ENCODE data around the gene IVL. TPM values are rescaled to one million over a fixed set of nuclear protein-coding genes. Genes with fewer than 3 reads are reported as not detected.

The IVL gene
- polyA plus RNA-seq, 1 donor from 2014 or later = not detected

- Mint-ChIP-seq H3K4me3 (no peak overlapping the region), H3K27me3 (peaks cover 1% of the 10 kb centered on the region), H3K9me3 (peaks cover 0 to 2% (median 0%) of the 10 kb centered on the region in 3 donors), H3K36me3 (peaks cover 2% of the 10 kb centered on the region), H3K27ac (no peak overlapping the region), H3K4me1 (no peaks in the 10 kb centered on the region)
Measured at GRCh38 chr1:152953761-152954160, 45.4 kb downstream of the IVL start.

- peaks cover 2% of the 10 kb centered on the region for H3K36me3 Mint-ChIP-seq
- H3K27ac Mint-ChIP-seq = no peak overlapping the region
- no peak overlapping the region for H3K4me3 Mint-ChIP-seq
- H3K4me1 Mint-ChIP-seq = no peaks in the 10 kb centered on the region
- peaks cover 1% of the 10 kb centered on the region for H3K27me3 Mint-ChIP-seq
- H3K9me3 Mint-ChIP-seq = peaks cover 0 to 3% (median 0%) of the 10 kb centered on the region in 3 donors
Measured at GRCh38 chr1:152954436-152954835, 46.1 kb downstream of the IVL start.

DNA sequence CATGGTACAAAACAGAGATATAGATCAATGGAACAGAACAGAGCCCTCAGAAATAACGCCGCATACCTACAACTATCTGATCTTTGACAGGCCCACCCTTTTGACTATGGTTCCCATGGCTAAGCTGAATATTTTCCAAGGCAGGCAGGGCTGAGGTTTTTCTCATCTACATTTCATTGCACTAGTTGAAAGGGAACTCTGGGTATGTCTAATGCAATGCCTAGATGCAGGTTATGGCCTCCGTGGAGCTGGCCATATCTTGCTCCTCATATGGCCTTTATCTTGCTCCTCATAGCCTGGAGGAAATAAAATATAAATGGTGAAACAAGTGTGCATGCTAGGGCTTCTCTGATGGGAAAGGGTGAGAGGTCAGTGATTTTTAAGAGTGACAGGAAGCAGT is 49.2 kb downstream of the IVL start:
- Mint-ChIP-seq H3K4me1 (peaks cover 0 to 5% (median 0%) of the 10 kb centered on the region in 3 donors), H3K9me3 (peaks cover 0 to 1% (median 0%) of the 10 kb centered on the region in 3 donors), H3K4me3 (no peak overlapping the region), H3K27ac (no peak overlapping the region), H3K36me3 (peaks cover 2% of the 10 kb centered on the region), H3K27me3 (peaks cover 18% of the 10 kb centered on the region)

DNA sequence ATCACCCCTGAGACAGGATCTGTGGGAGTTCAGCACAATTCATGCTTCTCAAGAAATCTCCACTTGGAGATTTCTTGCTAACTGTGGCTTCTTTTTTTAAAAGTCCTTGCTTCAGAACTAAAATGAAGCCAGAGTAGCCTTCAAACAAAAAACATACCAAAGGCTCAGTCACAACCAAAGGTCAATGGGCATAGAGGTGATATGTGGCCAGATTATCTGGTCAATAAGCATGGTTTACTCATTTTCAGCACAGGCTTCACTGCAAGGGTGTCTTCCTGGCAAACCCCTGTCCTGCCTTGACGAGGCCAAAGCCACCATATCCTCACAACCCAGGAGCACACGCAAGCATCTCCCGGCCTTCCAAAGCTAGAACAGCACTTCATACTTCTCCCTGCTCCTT is 50.9 kb downstream of the IVL start:
- H3K27me3 Mint-ChIP-seq = peaks cover 18% of the 10 kb centered on the region
- peaks cover 2% of the 10 kb centered on the region for H3K36me3 Mint-ChIP-seq
- H3K4me1 Mint-ChIP-seq = peaks cover 0 to 5% (median 0%) of the 10 kb centered on the region in 3 donors
- no peak overlapping the region for H3K27ac Mint-ChIP-seq
- no peak overlapping the region for H3K4me3 Mint-ChIP-seq
- H3K9me3 Mint-ChIP-seq = peaks cover 0 to 1% (median 0%) of the 10 kb centered on the region in 3 donors

- Mint-ChIP-seq H3K27me3 (peaks cover 18% of the 10 kb centered on the region), H3K27ac (no peak overlapping the region), H3K4me3 (no peak overlapping the region), H3K36me3 (peaks cover 2% of the 10 kb centered on the region), H3K9me3 (peaks cover 0 to 1% (median 0%) of the 10 kb centered on the region in 3 donors), H3K4me1 (peaks cover 0 to 5% (median 0%) of the 10 kb centered on the region in 3 donors)
Measured at GRCh38 chr1:152959801-152960451, 51.6 kb downstream of the IVL start.

- peaks cover 2% of the 10 kb centered on the region for H3K36me3 Mint-ChIP-seq
- H3K9me3 Mint-ChIP-seq = peaks cover 0 to 1% (median 0%) of the 10 kb centered on the region in 3 donors
- H3K27ac Mint-ChIP-seq = no peak overlapping the region
- peaks cover 0 to 5% (median 0%) of the 10 kb centered on the region in 3 donors for H3K4me1 Mint-ChIP-seq
- H3K4me3 Mint-ChIP-seq = no peak overlapping the region
- H3K27me3 Mint-ChIP-seq = peaks cover 18% of the 10 kb centered on the region
Measured at GRCh38 chr1:152960452-152961044, 52.2 kb downstream of the IVL start.

Other genes starting within 250 kb of the IVL start
- not detected for gene LCE2D, start 245.2 kb upstream of the IVL start, polyA plus RNA-seq
- gene LCE2C, start 233.3 kb upstream of the IVL start, polyA plus RNA-seq = not detected
- not detected for gene LCE2B, start 222.4 kb upstream of the IVL start, polyA plus RNA-seq
- not detected for gene LCE2A, start 210.2 kb upstream of the IVL start, polyA plus RNA-seq
- not detected for gene LCE4A, start 200.4 kb upstream of the IVL start, polyA plus RNA-seq
- not detected for gene KPRP, start 150.5 kb upstream of the IVL start, polyA plus RNA-seq
- not detected for gene LCE1F, start 133.4 kb upstream of the IVL start, polyA plus RNA-seq
- not detected for gene LCE1E, start 122.3 kb upstream of the IVL start, polyA plus RNA-seq
- gene LCE1D, start 111.8 kb upstream of the IVL start, polyA plus RNA-seq = not detected
- gene LCE1C, start 101.9 kb upstream of the IVL start, polyA plus RNA-seq = not detected
- not detected for gene LCE1B, start 96.6 kb upstream of the IVL start, polyA plus RNA-seq
- not detected for gene LCE1A, start 81.1 kb upstream of the IVL start, polyA plus RNA-seq
- not detected for gene LCE6A, start 65.7 kb upstream of the IVL start, polyA plus RNA-seq
- gene LCE7A, start 48.5 kb upstream of the IVL start, polyA plus RNA-seq = not detected
- gene SMCP, start 30.2 kb upstream of the IVL start, polyA plus RNA-seq = not detected
- gene SPRR5, start 38.7 kb downstream of the IVL start, polyA plus RNA-seq = not detected
- gene SPRR4, start 62.1 kb downstream of the IVL start, polyA plus RNA-seq = not detected
- not detected for gene SPRR1A, start 75.5 kb downstream of the IVL start, polyA plus RNA-seq
- not detected for gene SPRR3, start 93.2 kb downstream of the IVL start, polyA plus RNA-seq
- gene SPRR1B, start 122.7 kb downstream of the IVL start, polyA plus RNA-seq = not detected
- gene SPRR2D, start 132.6 kb downstream of the IVL start, polyA plus RNA-seq = not detected
- not detected for gene SPRR2A, start 149.0 kb downstream of the IVL start, polyA plus RNA-seq
- gene SPRR2B, start 163.1 kb downstream of the IVL start, polyA plus RNA-seq = not detected
- gene SPRR2E, start 186.0 kb downstream of the IVL start, polyA plus RNA-seq = not detected
- gene SPRR2F, start 205.0 kb downstream of the IVL start, polyA plus RNA-seq = not detected
- gene SPRR2G, start 242.3 kb downstream of the IVL start, polyA plus RNA-seq = not detected

Measured in IgD-negative memory B cell (primary cell).